K562 (cell line): ENCODE results near the gene USH2A. TPM values are rescaled to one million over a fixed set of nuclear protein-coding genes. Genes with fewer than 3 reads are reported as not detected.

Experiments
- ATAC-seq: fragments of 200-7000 bp; cut with Tn5 transposase; 3 replicates; pipeline ENCODE4 v1.9.1; 2020; ENCODE audit warnings: moderate library complexity
- BruUV-seq: library from RNA; stranded (reverse); fragments of 400-500 nt; replicated peaks from 2 replicates; lab custom pipeline; 2021; lab: Mats Ljungman, UMichigan
- CTCF ChIA-PET: fragments of 300-600 bp; formaldehyde crosslinking; extraction: SDS; loops from one replicate; lab custom pipeline; 2021; ENCODE audit warnings: low intra/inter-chr PET ratio; lab: Yijun Ruan, JAX
- POLR2A ChIA-PET: fragments of 300-600, 350-650 bp; sonication (Branson Sonifier 250); formaldehyde crosslinking; extraction: SDS; loops from one replicate; lab custom pipeline; 2021; ENCODE audit warnings: antibody characterized with exemption, inconsistent platforms; lab: Yijun Ruan, JAX
- DNase-seq, 4 experiments: peaks; one replicate each; pipeline versions ENCODE4 v3.0.0 to v3.0.0-alpha.2; 2011 to 2018; ENCODE audit warnings: low spot score in 3 of 4, mixed read lengths in 3 of 4; ENCODE audit errors: extremely low read depth in 1 of 4
- FAIRE-seq: peaks from 2 replicates; lab custom pipeline; 2011; peaks lifted over from hg19 to GRCh38; lab: Jason Lieb, UNC
- H2AFZ ChIP-seq: 2 replicates; pipeline ENCODE4 v1.6.0; 2011; ENCODE audit warnings: low read depth, low read length, control low read depth, inconsistent platforms
- H3K27ac ChIP-seq: fragments of 200-600 bp; 3 replicates; pipeline ENCODE4 v1.8.0; 2011; ENCODE audit warnings: low read depth, mild to moderate bottlenecking, control low read depth, inconsistent platforms, low read length, moderate library complexity, mixed read lengths; ENCODE audit errors: extremely low read depth
- H3K27me3 ChIP-seq, 2 experiments: fragments of 300-600 bp in 1 of 2; 2 replicates in 1 of 2; 3 replicates in 1 of 2; pipeline versions ENCODE4 v1.6.0 to v1.8.0; 2011; ENCODE audit warnings: inconsistent platforms in 2 of 2, low read length in 2 of 2, mild to moderate bottlenecking in 1 of 2, mixed read lengths in 1 of 2, moderate library complexity in 1 of 2; ENCODE audit not compliant: control insufficient read depth in 2 of 2, insufficient read depth in 2 of 2
- H3K36me3 ChIP-seq: fragments of 300-600 bp; 3 replicates; pipeline ENCODE4 v1.8.0; 2011; ENCODE audit warnings: mild to moderate bottlenecking, low read length, inconsistent platforms; ENCODE audit not compliant: control insufficient read depth, insufficient read depth
- H3K4me1 ChIP-seq, 2 experiments: fragments of 200-600 bp in 1 of 2; replicated peaks in 1 of 2; 2 replicates in 1 of 2; 3 replicates in 1 of 2; pipeline versions ENCODE4 v1.5.1 to v1.8.0; 2011; ENCODE audit warnings: inconsistent platforms in 2 of 2, low read length in 2 of 2, mild to moderate bottlenecking in 1 of 2, mixed read lengths in 1 of 2, moderate library complexity in 1 of 2; ENCODE audit not compliant: control insufficient read depth in 2 of 2, insufficient read depth in 2 of 2
- H3K4me2 ChIP-seq: 2 replicates; pipeline ENCODE4 v1.6.1; 2011; ENCODE audit warnings: low read length, control low read depth, inconsistent platforms, mixed read lengths; ENCODE audit not compliant: insufficient read depth
- H3K4me3 ChIP-seq: fragments of 200-600 bp; sonication (generic), shearing (Covaris generic); 2 replicates; pipeline ENCODE4 v1.5.1; 2016; ENCODE audit warnings: control low read depth, inconsistent platforms
- H3K79me2 ChIP-seq: fragments of 200-600 bp; 3 replicates; pipeline ENCODE4 v1.8.0; 2011; ENCODE audit warnings: low read length, inconsistent platforms; ENCODE audit not compliant: control insufficient read depth, insufficient read depth
- H3K9ac ChIP-seq, 2 experiments: 2 replicates each; pipeline versions ENCODE4 v1.6.0 to v1.6.1; 2011; ENCODE audit warnings: low read depth in 2 of 2, low read length in 2 of 2, control low read depth in 1 of 2, inconsistent platforms in 1 of 2, mild to moderate bottlenecking in 1 of 2, mixed read lengths in 1 of 2; ENCODE audit not compliant: insufficient read depth in 1 of 2
- H3K9me1 ChIP-seq: one replicate; pipeline ENCODE4 v1.6.0; 2011; ENCODE audit warnings: inconsistent platforms, mild to moderate bottlenecking, low read length, moderate library complexity; ENCODE audit not compliant: control insufficient read depth, insufficient read depth
- H3K9me3 ChIP-seq: replicated peaks from 2 replicates; pipeline ENCODE4 v1.5.1; 2011; ENCODE audit warnings: low read depth, low read length, inconsistent platforms; ENCODE audit not compliant: control insufficient read depth, insufficient read depth
- H4K20me1 ChIP-seq: replicated peaks from 2 replicates; pipeline ENCODE4 v1.6.1; 2011; ENCODE audit warnings: low read length, inconsistent platforms, mixed read lengths; ENCODE audit not compliant: control insufficient read depth, insufficient read depth
- ATF3 ChIP-seq, 2 experiments: fragments of 450-650 bp in 1 of 2; sonication (generic) in 1 of 2; formaldehyde crosslinking in 1 of 2; IDR thresholded peaks in 1 of 2; conservative IDR thresholded peaks in 1 of 2; 2 replicates each; pipeline versions ENCODE4 v1.6.1 to v1.8.1; 2016 to 2023; ENCODE audit warnings: mild to moderate bottlenecking in 2 of 2, moderate library complexity in 2 of 2, inconsistent platforms in 1 of 2, missing genetic modification reagents in 1 of 2
- NELFE ChIP-seq: IDR thresholded peaks from 2 replicates; pipeline ENCODE4 v1.6.1; 2011; ENCODE audit warnings: mild to moderate bottlenecking; ENCODE audit not compliant: insufficient read depth, insufficient read length
- NKRF ChIP-seq: fragments of 450-650 bp; IDR thresholded peaks from 2 replicates; pipeline ENCODE4 v1.6.1; 2016; ENCODE audit warnings: borderline replicate concordance
- TCF3 ChIP-seq: sonication (generic); formaldehyde crosslinking; IDR thresholded peaks from 2 replicates; pipeline ENCODE4 v1.4.0; 2020; ENCODE audit warnings: mild to moderate bottlenecking, missing genetic modification reagents
- WGBS: fragments of 100-300 bp; shearing (Covaris generic); methylation state at CpG from one replicate; pipeline ENCODE4 v1.1.6; 2016; ENCODE audit warnings: low coverage, mixed read lengths; ENCODE audit not compliant: insufficient coverage; ENCODE audit errors: missing lambda C conversion rate; 5-methylcytosine and 5-hydroxymethylcytosine counted together
- in situ Hi-C: fragments of 300-500 bp; cut with MboI; formaldehyde crosslinking; loops from 4 replicates; pipeline ENCODE4 v1.15.0; 2018; ENCODE audit warnings: inconsistent platforms, mixed read lengths
- intact Hi-C: fragments of 100-400 bp; cut with micrococcal nuclease; formaldehyde crosslinking; loops from 2 replicates; pipeline ENCODE4 v1.14.2; 2022
- polyA plus RNA-seq, 8 experiments: library from polyadenylated mRNA; depleted of rRNA in 4 of 8; stranded (reverse) in 5 of 8; unstranded in 3 of 8; fragments of >200 nt; fragmentation: Nextera tagmentation in 2 of 8; fragmentation: Illumina TruSeq in 1 of 8; extraction: Ambion mirVana in 2 of 8; extraction: Trizol in 1 of 8; gene quantifications; 2 replicates each; pipeline versions ENCODE4 v1.2.1 to v1.2.3, GENCODE V29; 2011 to 2014; ENCODE audit warnings: inconsistent platforms in 1 of 8, missing spikeins in 1 of 8
- total RNA-seq, 7 experiments: library from RNA; depleted of rRNA in 6 of 7; stranded (reverse); fragments of >200 nt in 6 of 7; fragmentation: Illumina TruSeq in 2 of 7; extraction: Trizol in 2 of 7; gene quantifications; 2 replicates each; pipeline versions ENCODE4 v1.2.1 to v1.2.3, GENCODE V29; 2011 to 2021; ENCODE audit warnings: low replicate concordance in 1 of 7

The USH2A gene
- total and polyA plus RNA-seq, 9 of the 15 experiments (the other 6 are each of a cell fraction or from before 2014, with no cell fraction given), result under 0.01 TPM; not detected in 7

DNA sequence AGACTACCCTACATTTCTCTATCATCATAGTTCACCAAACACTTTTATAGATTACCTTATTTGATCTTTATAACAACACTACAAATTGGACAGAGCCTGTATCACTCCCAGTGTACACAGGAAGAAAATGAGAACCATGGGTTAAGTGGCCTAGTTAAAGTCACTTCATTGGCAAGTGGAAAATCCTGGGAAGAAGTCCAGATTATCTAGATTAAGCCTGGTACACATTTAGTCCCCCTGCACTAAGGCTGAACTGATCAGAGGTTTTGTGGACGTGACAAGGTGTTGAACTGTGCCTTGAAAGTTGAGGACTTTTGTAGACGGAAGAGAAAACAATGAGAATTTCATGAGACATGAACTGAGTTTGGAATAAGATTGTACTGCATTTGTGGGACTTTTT is 7.5 kb upstream of the USH2A start:
- intact Hi-C loops (no loop called here), in situ Hi-C loops (no loop called here)
- no peaks in the 10 kb centered on the region for H3K9me1 ChIP-seq
- H4K20me1 ChIP-seq, result no peaks in the 10 kb centered on the region
- no peaks in the 10 kb centered on the region for H3K79me2 ChIP-seq
- H3K36me3 ChIP-seq, result no peaks in the 10 kb centered on the region
- H3K4me3 ChIP-seq, result no peak overlapping the region
- 0% methylated on average over 2 of the region's 2 CpGs for WGBS
- H3K4me2 ChIP-seq, result no peak overlapping the region
- no peaks in the 10 kb centered on the region; the same call in 1 of the 2 replicates for H3K9me3 ChIP-seq
- no peak for ATAC-seq
- no TSS peak for BruUV-seq
- TF ChIP-seq TCF3 (CRISPR knock-in tag), result no peak
- no peak for TF ChIP-seq NELFE
- no peak for TF ChIP-seq ATF3 (IDR thresholded peaks at IDR 0.05)
- TF ChIP-seq ATF3 (CRISPR knock-in tag; conservative IDR thresholded peaks at IDR 0.05), result no peak
- TF ChIP-seq NKRF, result no peak
- no peak overlapping the region for H3K9ac ChIP-seq
- DNase-seq, result no peak
- FAIRE-seq, result no peak
- ChIA-PET POLR2A (no interaction called here), CTCF (no interaction called here)
- no peak overlapping the region for H3K27ac ChIP-seq
- no peak overlapping the region for H2AFZ ChIP-seq
- no peaks in the 10 kb centered on the region for H3K4me1 ChIP-seq
- H3K27me3 ChIP-seq, result no peaks in the 10 kb centered on the region
